ENCODE results near the gene FAM131A. TPM values are rescaled to one million over a fixed set of nuclear protein-coding genes. Genes with fewer than 3 reads are reported as not detected.

The FAM131A gene
- polyA plus RNA-seq, 1 donor (not counting 4 experiments of a cell fraction or from before 2014, with no cell fraction given), result 10.8 TPM

DNA sequence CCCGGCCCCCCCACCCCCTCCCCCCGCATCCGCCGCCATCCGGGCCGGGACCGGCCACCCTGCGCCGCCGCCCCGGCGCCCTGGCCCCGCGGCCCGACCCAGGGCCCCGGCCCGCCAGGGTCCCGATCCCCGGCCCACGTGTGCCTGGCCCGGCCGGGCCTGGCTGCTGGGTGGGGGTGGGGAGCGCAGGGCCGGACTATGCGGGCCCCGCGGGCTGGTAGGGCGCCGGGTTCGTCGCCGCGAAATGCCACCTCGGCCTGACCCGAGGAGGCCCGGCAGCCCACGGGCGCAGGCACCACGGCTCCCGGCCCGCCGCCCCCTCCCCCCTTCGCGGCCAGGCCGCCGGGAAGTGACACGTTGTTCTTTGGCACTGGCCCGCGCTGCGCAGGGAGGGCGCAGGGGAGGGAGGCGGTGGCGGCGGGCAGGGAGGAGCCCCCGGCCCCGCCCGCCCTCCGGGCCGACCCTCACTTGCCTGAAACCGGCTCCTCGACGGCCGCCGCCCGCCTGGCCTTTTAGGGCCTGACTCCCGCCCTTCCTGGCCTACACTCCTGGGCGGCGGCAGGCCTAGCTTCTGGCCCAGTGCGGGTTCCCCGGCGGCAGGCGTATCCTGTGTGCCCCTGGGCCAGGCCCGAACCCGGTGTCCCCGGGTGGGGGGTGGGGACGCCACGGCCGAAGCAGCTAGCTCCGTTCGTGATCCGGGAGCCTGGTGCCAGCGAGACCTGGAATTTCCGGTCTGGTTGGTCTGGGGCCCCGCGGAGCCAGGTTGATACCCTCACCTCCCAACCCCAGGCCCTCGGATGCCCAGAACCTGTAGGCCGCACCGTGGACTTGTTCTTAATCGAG is 22.5 kb upstream of the FAM131A start:
- peak overlapping the region; percentile 73 to 90 (median 87) for H3K4me3 ChIP-seq (ENCODE audit: control insufficient read depth in 2 of 3, extremely low read depth in 1 of 3, insufficient read depth in 2 of 3, low read depth in 1 of 3, low read length in 3 of 3)
- peak overlapping the region; percentile 97 for H3K4me2 ChIP-seq (ENCODE audit: control insufficient read depth, extremely low read depth, insufficient read depth, low read depth, low read length)
- dilution Hi-C loops (cut with MboI; ENCODE audit: extremely low pct_ligation_motif_present, low sequenced_read_pairs), result no loop called here
- peaks cover 30% of the 10 kb centered on the region for H3K4me1 ChIP-seq (ENCODE audit: control insufficient read depth, extremely low read depth, insufficient read depth, low read length)
- FAIRE-seq (no peak), DNase-seq (ENCODE audit: low read depth, low spot score) (no peak)
- H3K36me3 ChIP-seq (ENCODE audit: control insufficient read depth in 2 of 2, extremely low read depth in 1 of 2, insufficient read depth in 2 of 2, low read length in 2 of 2), result peaks cover 5 to 25% of the 10 kb centered on the region in 2 experiments
- no peak for TF ChIP-seq EZH2 (IDR thresholded peaks at IDR 0.05; ENCODE audit: low read length)
- TF ChIP-seq, protein P1, sequence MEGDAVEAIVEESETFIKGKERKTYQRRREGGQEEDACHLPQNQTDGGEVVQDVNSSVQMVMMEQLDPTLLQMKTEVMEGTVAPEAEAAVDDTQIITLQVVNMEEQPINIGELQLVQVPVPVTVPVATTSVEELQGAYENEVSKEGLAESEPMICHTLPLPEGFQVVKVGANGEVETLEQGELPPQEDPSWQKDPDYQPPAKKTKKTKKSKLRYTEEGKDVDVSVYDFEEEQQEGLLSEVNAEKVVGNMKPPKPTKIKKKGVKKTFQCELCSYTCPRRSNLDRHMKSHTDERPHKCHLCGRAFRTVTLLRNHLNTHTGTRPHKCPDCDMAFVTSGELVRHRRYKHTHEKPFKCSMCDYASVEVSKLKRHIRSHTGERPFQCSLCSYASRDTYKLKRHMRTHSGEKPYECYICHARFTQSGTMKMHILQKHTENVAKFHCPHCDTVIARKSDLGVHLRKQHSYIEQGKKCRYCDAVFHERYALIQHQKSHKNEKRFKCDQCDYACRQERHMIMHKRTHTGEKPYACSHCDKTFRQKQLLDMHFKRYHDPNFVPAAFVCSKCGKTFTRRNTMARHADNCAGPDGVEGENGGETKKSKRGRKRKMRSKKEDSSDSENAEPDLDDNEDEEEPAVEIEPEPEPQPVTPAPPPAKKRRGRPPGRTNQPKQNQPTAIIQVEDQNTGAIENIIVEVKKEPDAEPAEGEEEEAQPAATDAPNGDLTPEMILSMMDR (optimal IDR thresholded peaks at IDR 0.05 in 1 of 3, IDR thresholded peaks at IDR 0.05 in 1 of 3, conservative IDR thresholded peaks at IDR 0.05 in 1 of 3; ENCODE audit: extremely low read depth in 1 of 3, insufficient read depth in 2 of 3, low read length in 3 of 3), result no peak
- H3K9me3 ChIP-seq (ENCODE audit: control insufficient read depth, low read depth, low read length), result no peaks in the 10 kb centered on the region
- peak overlapping the region; percentile 83 for H3K27ac ChIP-seq (ENCODE audit: control insufficient read depth, insufficient read depth, low read length)
- peak overlapping the region; percentile 77 for H3K9ac ChIP-seq (ENCODE audit: control insufficient read depth, extremely low read depth, insufficient read depth, low read length)
- H2AFZ ChIP-seq (ENCODE audit: control insufficient read depth, low read length), result no peak overlapping the region
- peaks cover 36% of the 10 kb centered on the region for H4K20me1 ChIP-seq (ENCODE audit: control insufficient read depth, extremely low read depth, insufficient read depth, low read length)
- H3K79me2 ChIP-seq (ENCODE audit: control insufficient read depth, insufficient read depth, low read length), result peaks cover 47% of the 10 kb centered on the region
- H3K27me3 ChIP-seq (ENCODE audit: control insufficient read depth, extremely low read depth, insufficient read depth, low read length), result no peaks in the 10 kb centered on the region
- H3K9me1 ChIP-seq (ENCODE audit: control insufficient read depth, extremely low read depth, insufficient read depth, low read length), result no peaks in the 10 kb centered on the region

GRCh38 chr3:184315543-184315867 is 21.9 kb upstream of the FAM131A start:
- Histone ChIP-seq H3K27ac (ENCODE audit: control insufficient read depth, insufficient read depth, low read length) (peak overlapping the region; percentile 83), H3K4me1 (ENCODE audit: control insufficient read depth, extremely low read depth, insufficient read depth, low read length) (peaks cover 35% of the 10 kb centered on the region), H4K20me1 (ENCODE audit: control insufficient read depth, extremely low read depth, insufficient read depth, low read length) (peaks cover 39% of the 10 kb centered on the region), H2AFZ (ENCODE audit: control insufficient read depth, low read length) (no peak overlapping the region), H3K4me3 (ENCODE audit: control insufficient read depth in 2 of 3, extremely low read depth in 1 of 3, insufficient read depth in 2 of 3, low read depth in 1 of 3, low read length in 3 of 3) (peak overlapping the region; percentile 73 to 90 (median 87)), H3K9me3 (ENCODE audit: control insufficient read depth, low read depth, low read length) (no peaks in the 10 kb centered on the region), H3K79me2 (ENCODE audit: control insufficient read depth, insufficient read depth, low read length) (peaks cover 52% of the 10 kb centered on the region), H3K4me2 (ENCODE audit: control insufficient read depth, extremely low read depth, insufficient read depth, low read depth, low read length) (peak overlapping the region; percentile 97), H3K9me1 (ENCODE audit: control insufficient read depth, extremely low read depth, insufficient read depth, low read length) (no peaks in the 10 kb centered on the region), H3K27me3 (ENCODE audit: control insufficient read depth, extremely low read depth, insufficient read depth, low read length) (no peaks in the 10 kb centered on the region), H3K9ac (ENCODE audit: control insufficient read depth, extremely low read depth, insufficient read depth, low read length) (peak overlapping the region; percentile 77), H3K36me3 (ENCODE audit: control insufficient read depth in 2 of 2, extremely low read depth in 1 of 2, insufficient read depth in 2 of 2, low read length in 2 of 2) (peaks cover 7 to 28% of the 10 kb centered on the region in 2 experiments)
- DNase-seq (ENCODE audit: low read depth, low spot score) (no peak), FAIRE-seq (no peak)
- TF ChIP-seq EZH2 (IDR thresholded peaks at IDR 0.05; ENCODE audit: low read length), result no peak
- TF ChIP-seq, protein P1 (optimal IDR thresholded peaks at IDR 0.05 in 1 of 3, IDR thresholded peaks at IDR 0.05 in 1 of 3, conservative IDR thresholded peaks at IDR 0.05 in 1 of 3; ENCODE audit: extremely low read depth in 1 of 3, insufficient read depth in 2 of 3, low read length in 3 of 3), result no peak
- dilution Hi-C loops (cut with MboI; ENCODE audit: extremely low pct_ligation_motif_present, low sequenced_read_pairs), result no loop called here
